Right lobe of liver (tissue), 4 donors: ENCODE data around the gene DONSON.

Experiments used
- CTCF ChIP-seq, 4 donors: fragments of 200-600 bp in 3 of 4; fragments of 450-650 bp in 1 of 4; IDR thresholded peaks; one replicate each; pipeline versions ENCODE4 v1.5.1 to v1.8.0; 2016 to 2022; ENCODE audit warnings: antibody characterized with exemption in 4 of 4, mild to moderate bottlenecking in 2 of 4
- POLR2A ChIP-seq: fragments of 450-650 bp; IDR thresholded peaks from one replicate; pipeline ENCODE4 v1.6.1; 2017; ENCODE audit warnings: antibody characterized with exemption, mild to moderate bottlenecking
- donor health status: DM: no; HTN: no; CAD: no.
- donor health status: DM: no; HTN: no; CAD: no.
- donor health status: DM: no; HTN: yes; CAD: no.

DNA sequence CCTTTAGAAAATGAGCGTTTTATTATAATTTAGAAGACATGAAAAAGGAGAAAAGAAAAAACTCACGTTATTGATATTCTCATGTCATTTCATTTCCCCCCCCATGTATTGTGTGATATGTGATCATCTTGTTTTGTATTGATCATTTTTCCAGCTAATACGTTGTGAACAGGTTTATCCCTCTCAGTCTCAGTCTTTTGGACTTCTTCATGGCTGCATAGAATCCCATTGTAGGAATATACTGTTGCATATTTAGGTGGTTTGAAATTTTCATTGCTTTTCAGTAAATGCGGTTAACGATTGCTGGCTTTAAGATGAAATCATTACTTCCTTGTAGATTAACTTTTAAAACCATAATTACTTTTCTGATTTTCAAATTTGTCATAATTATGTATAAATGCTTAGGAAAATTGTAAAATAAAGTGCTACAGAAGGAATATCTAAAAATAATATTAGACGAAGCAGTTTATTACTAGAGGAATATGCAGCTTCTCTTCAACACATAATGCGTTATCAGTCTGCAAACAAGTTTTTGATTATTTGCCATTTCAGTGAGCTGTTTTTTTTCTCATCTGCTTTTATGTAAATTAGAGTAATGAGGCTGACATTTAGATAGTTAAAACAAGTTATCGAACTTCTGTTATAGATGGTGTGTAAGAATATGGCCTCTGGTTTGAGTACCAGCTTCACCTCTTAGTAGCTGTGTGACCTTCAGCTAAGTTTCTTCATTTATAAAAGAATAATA lies 43.9 kb downstream of the DONSON start:
- TF ChIP-seq CTCF (IDR thresholded peaks at IDR 0.05) (no peak), POLR2A (no peak)
